ENCODE data around the gene TNIK.

The TNIK gene

DNA sequence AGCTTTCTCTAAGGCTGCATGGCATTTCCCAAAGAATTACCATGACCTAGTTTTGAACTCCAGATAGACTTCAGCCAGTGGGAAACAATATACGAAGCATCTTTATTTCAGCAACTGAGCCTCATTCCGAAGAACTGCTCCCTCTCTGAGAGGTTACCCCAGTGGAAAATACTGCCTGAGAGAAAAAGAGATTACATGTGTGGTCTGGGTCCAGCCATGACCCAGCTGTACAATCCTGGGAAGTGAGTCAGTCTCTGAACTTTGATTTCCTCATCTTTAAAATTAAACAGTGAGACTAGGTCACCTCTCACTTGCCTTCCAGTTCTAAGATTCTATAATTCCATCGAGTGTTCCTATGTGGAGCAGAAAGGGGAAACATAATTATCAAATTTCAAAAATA, 42.4 kb downstream of the TNIK start:
- no peak for DNase-seq (ENCODE audit: low read depth)

DNA sequence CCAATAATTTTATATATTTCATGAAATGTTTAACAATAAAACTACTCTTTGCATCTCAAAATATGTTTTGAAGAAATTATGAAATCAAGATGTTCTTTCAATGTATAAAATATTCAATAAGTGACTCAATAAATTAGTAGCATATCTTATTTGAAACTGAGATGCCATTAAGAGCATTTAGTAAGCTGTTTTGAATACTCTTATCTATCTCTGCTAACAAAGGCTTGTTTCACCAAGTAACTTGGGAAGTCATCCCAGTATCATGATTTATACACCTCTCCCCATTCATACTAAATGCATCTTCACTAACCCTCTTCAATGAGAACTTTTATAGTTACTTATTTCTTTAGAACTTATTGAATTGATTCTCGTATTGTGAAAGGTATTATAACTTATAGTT, 43.1 kb downstream of the TNIK start:
- no peak for DNase-seq (ENCODE audit: low read depth)

- no peak for DNase-seq (ENCODE audit: low read depth)
These were observed 43.5 kb downstream of the TNIK start for GRCh38 chr3:171416666-171417065.

DNA sequence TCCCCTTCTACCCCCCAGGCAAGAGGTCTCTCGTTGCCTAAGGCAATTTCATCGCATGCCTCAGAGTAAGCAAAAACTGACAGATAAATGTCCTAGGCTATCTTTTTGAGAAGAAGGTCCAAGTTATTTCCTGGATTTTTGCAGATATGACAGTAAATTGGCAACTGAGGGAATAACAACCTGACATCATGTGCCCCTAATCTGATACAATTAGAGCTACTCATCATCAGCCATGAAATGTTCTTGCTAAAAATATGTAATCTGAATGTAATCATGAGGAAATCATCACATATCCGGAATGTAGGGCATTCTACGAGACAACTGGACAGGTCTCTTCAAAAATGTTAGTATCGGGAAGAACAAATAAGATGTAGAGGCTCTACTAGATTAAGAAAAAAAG, 44.1 kb downstream of the TNIK start:
- DNase-seq (ENCODE audit: low read depth): no peak

GRCh38 chr3:171415070-171415469, 45.1 kb downstream of the TNIK start:
- no peak for DNase-seq (ENCODE audit: low read depth)

GRCh38 chr3:171412473-171412872, 47.7 kb downstream of the TNIK start:
- DNase-seq (ENCODE audit: low read depth): no peak

GRCh38 chr3:171412054-171412453, 48.2 kb downstream of the TNIK start:
- DNase-seq (ENCODE audit: low read depth): no peak

- no peak for DNase-seq (ENCODE audit: low read depth)
These were observed 50.0 kb downstream of the TNIK start for GRCh38 chr3:171410186-171410585.

- no peak for DNase-seq (ENCODE audit: low read depth)
These were observed 52.4 kb downstream of the TNIK start for GRCh38 chr3:171407759-171408158.

GRCh38 chr3:171404376-171404967, 55.7 kb downstream of the TNIK start:
- no peak for DNase-seq (ENCODE audit: low read depth)

GRCh38 chr3:171402281-171402680, 57.9 kb downstream of the TNIK start:
- no peak for DNase-seq (ENCODE audit: low read depth)

GRCh38 chr3:171401432-171401831, 58.8 kb downstream of the TNIK start:
- DNase-seq (ENCODE audit: low read depth): no peak

GRCh38 chr3:171399842-171400241, 60.4 kb downstream of the TNIK start:
- DNase-seq (ENCODE audit: low read depth): no peak

- no peak for DNase-seq (ENCODE audit: low read depth)
These were observed 61.9 kb downstream of the TNIK start for GRCh38 chr3:171398343-171398742.

DNA sequence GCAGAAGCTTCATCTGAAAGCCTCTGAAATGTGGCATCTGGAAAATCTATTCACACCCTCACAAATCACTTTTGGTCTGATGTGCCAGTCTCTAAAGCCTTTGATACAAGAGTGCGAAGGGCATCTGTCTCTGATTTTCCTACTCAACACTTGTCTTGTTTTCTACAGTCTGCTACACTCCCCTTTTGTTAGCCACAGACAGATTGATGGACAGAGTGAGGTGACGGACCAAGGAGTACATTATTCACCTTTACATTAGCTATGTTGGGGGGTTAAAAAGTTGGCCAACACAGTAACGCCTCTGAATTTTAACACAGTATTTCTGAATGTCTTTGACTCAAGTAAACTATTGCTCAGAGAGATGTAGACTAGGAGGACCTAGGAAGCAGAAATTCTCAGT, 63.1 kb downstream of the TNIK start:
- DNase-seq (ENCODE audit: low read depth): no peak

DNA sequence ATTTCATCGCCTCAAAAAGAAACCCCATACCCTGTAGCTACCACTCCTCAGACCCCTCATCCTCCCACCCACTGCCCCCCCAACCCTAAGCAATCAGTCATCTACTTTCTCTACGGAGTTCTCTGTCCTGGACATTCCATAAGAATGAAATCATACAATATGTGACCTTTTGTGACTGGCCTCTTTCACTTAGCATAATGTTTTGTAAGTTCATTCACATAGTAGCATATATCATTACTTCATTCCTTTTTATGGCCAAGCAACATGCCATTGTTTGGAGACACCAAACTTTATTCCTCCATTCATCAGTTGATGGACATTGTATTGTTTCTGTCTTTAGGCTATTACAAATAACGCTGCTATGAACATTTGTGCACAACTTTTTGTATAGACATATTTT, 64.2 kb downstream of the TNIK start:
- no peak for DNase-seq (ENCODE audit: low read depth)

GRCh38 chr3:171393032-171393744, 67.0 kb downstream of the TNIK start:
- no peak for DNase-seq (ENCODE audit: low read depth)

GRCh38 chr3:171391432-171391831, 68.8 kb downstream of the TNIK start:
- DNase-seq (ENCODE audit: low read depth): no peak

- DNase-seq (ENCODE audit: low read depth): no peak
These were observed 69.9 kb downstream of the TNIK start for GRCh38 chr3:171390051-171390941.

GRCh38 chr3:171389491-171389890, 70.7 kb downstream of the TNIK start:
- DNase-seq (ENCODE audit: low read depth): no peak

DNA sequence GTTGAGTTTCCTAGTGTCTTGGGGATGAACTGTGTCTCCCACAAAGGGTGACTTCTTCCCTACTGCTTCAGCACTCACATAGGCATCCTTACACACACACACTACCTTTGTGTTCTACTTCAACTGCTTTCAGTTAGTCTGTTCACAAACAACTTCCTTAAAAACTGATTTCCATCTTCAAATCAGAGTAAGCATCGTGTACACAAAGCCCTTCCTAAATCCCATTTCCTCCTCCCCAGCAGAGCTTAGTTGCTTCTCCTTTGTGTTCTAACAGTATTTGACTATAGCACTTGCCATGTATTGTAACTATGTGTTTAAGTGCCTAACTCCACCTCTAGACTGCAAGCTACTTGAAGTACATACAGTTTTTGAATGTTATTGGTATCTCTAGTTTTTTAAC, 71.7 kb downstream of the TNIK start:
- DNase-seq (ENCODE audit: low read depth): no peak

- no peak for DNase-seq (ENCODE audit: low read depth)
These were observed 73.1 kb downstream of the TNIK start for GRCh38 chr3:171387062-171387461.

DNA sequence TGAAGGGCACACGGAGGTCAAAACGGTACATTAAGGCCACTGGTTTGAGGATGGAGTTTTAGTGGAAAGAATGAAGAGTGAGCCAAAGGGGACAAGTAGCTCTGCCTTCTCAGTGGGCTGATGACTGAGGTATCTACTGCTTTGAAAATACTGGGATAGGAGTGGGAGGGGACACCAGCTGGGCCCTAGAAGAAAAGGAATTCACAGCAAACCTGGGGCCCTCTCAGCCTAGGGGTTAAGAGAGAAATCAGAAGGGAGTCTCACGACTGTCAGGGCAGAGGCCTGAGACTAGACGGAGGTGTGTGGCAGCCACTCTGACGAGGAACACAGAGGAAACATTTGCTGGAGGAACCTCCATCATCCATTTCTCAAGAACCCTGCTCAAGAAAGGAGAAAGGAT, 75.1 kb downstream of the TNIK start:
- no peak for DNase-seq (ENCODE audit: low read depth)

Measured in stimulated activated CD8-positive, alpha-beta memory T cell treated with anti-CD3 and anti-CD28 coated beads, Interleukin-12 subunit alpha, Interleukin-12 subunit beta, amount 100 ng/mL, for 1 hour (primary cell).